Stomach (tissue), 9 donors: Measurements from ENCODE around the gene CUEDC2. TPM values are rescaled to one million over a fixed set of nuclear protein-coding genes. Genes with fewer than 3 reads are reported as not detected.

Source experiments
- DNase-seq, 2 donors: peaks; one replicate each; pipeline versions ENCODE4 v3.0.0 to v3.0.0-alpha.2; 2013 to 2019
- H3K27ac ChIP-seq, 5 donors: fragments of 200-600 bp in 4 of 5; sonication (generic) in 4 of 5; one replicate each; pipeline ENCODE4 v1.5.1; 2013 to 2019; ENCODE audit warnings: mild to moderate bottlenecking in 1 of 5, moderate library complexity in 1 of 5
- H3K27me3 ChIP-seq, 3 donors: fragments of 200-600 bp; sonication (generic); one replicate each; pipeline ENCODE4 v1.5.1; 2017 to 2019; ENCODE audit warnings: mixed run types in 1 of 3
- H3K36me3 ChIP-seq, 4 donors: fragments of 200-600 bp; sonication (generic); 1 replicate in 3 of 4; 2 replicates in 1 of 4; pipeline ENCODE4 v1.5.1; 2016 to 2019
- H3K4me1 ChIP-seq, 4 donors: fragments of 200-600 bp; sonication (generic); one replicate each; pipeline ENCODE4 v1.5.1; 2016 to 2019
- H3K4me3 ChIP-seq, 4 donors: fragments of 200-600 bp; sonication (generic) in 3 of 4; one replicate each; pipeline ENCODE4 v1.5.1; 2016 to 2019; ENCODE audit warnings: mild to moderate bottlenecking in 1 of 4
- H3K9me3 ChIP-seq, 4 donors: fragments of 200-600 bp; sonication (generic); one replicate each; pipeline ENCODE4 v1.5.1; 2016 to 2019
- CTCF ChIP-seq, 7 experiments: fragments of 450-650 bp in 4 of 7; fragments of 200-600 bp in 3 of 7; sonication (generic) in 3 of 7; IDR thresholded peaks; one replicate each; pipeline ENCODE4 v1.5.1; 2016 to 2019; ENCODE audit warnings: antibody characterized with exemption in 7 of 7, control low read depth in 2 of 7, mild to moderate bottlenecking in 1 of 7
- EP300 ChIP-seq: sonication (generic); formaldehyde crosslinking; IDR thresholded peaks from one replicate; pipeline ENCODE4 v1.6.1; 2017; ENCODE audit warnings: antibody characterized with exemption
- POLR2A ChIP-seq, 4 donors: fragments of 450-650 bp; IDR thresholded peaks; one replicate each; pipeline ENCODE4 v1.6.1; 2016; ENCODE audit warnings: antibody characterized with exemption in 4 of 4, control low read depth in 2 of 4, mild to moderate bottlenecking in 1 of 4, moderate library complexity in 1 of 4
- POLR2AphosphoS5 ChIP-seq, 3 donors: sonication (generic); formaldehyde crosslinking; IDR thresholded peaks; one replicate each; pipeline ENCODE4 v1.6.1; 2016; ENCODE audit warnings: antibody characterized with exemption in 3 of 3
- WGBS, 5 donors: extraction: QIAGEN DNeasy Blood & Tissue Kit in 3 of 5; methylation state at CpG; one replicate each; pipeline versions ENCODE4 v1.1.5 to v1.1.7; 2013 to 2018; 5-methylcytosine and 5-hydroxymethylcytosine counted together
- intact Hi-C: fragments of 100-400 bp; cut with DNase I; formaldehyde crosslinking; loops from one replicate; pipeline ENCODE4 v1.15.1; 2023; ENCODE audit warnings: low total_unique reads
- polyA plus RNA-seq, 3 donors: library from polyadenylated mRNA; stranded (reverse); fragments of 200-250 nt; gene quantifications; one replicate each; pipeline ENCODE4 v1.2.3, GENCODE V29; 2013
- small RNA-seq, 4 donors: library from RNA; depleted of rRNA; stranded (forward); fragments of <200 nt; gene quantifications; one replicate each; pipeline ENCODE3, GENCODE V24; 2016
- total RNA-seq, 5 donors: library from RNA; depleted of rRNA; stranded (reverse); fragments of >200 nt; gene quantifications; one replicate each; pipeline versions ENCODE4 v1.1.0 to v1.2.3, GENCODE V29; 2014 to 2016
- donor health status: healthy with polysubstance abuse.
- donor health status: Bipolar disorder and iron deficiency.
- donor health status: healthy.

CUEDC2 gene
- total and polyA plus RNA-seq, 8 donors = 15.9 to 145 (median 41.2) TPM

DNA sequence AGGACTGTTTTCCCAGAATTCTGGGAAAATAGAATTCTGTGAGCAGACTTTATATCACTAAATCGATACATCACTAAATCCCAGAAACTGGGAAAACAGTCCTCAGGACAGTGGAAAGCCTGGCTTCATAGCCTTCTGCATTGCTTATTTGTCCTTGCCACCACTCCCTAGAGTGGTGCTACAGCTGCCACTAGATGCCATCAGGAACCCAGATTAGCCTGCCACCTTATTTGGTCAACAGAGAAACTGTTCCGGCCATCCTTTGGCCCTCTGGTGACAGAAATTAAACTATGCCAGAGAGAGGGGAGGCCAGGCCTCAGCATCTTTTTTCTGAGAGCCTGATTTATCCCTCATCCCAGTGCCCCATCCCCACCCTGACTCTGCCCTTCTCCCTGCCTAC, 56.5 kb downstream of the CUEDC2 start:
- DNase-seq = no peak

GRCh38 chr10:102375250-102375649, 57.1 kb downstream of the CUEDC2 start:
- H3K27me3 ChIP-seq = no peaks in the 10 kb centered on the region
- no peak for DNase-seq
- intact Hi-C loops = no loop called here
- no peak overlapping the region for H3K27ac ChIP-seq
- no peaks in the 10 kb centered on the region for H3K9me3 ChIP-seq
- H3K4me1 ChIP-seq = no peaks in the 10 kb centered on the region
- no peak overlapping the region for H3K4me3 ChIP-seq
- 85 to 93% (median 92%) methylated on average over 7 of the region's 7 CpGs for WGBS, 5 donors
- peaks cover 77 to 100% (median 100%) of the 10 kb centered on the region in 4 donors for H3K36me3 ChIP-seq
- no peak for TF ChIP-seq POLR2A (IDR thresholded peaks at IDR 0.05)
- TF ChIP-seq POLR2AphosphoS5 (IDR thresholded peaks at IDR 0.05) = no peak
- no peak for TF ChIP-seq EP300
- TF ChIP-seq CTCF (IDR thresholded peaks at IDR 0.05) = no peak

More for the DNA sequence above, 56.5 kb downstream of the CUEDC2 start:
- no peak overlapping the region for H3K27ac ChIP-seq
- no peaks in the 10 kb centered on the region for H3K9me3 ChIP-seq
- TF ChIP-seq POLR2AphosphoS5 (IDR thresholded peaks at IDR 0.05) (no peak), CTCF (IDR thresholded peaks at IDR 0.05) (no peak), EP300 (no peak), POLR2A (IDR thresholded peaks at IDR 0.05) (no peak)
- intact Hi-C loops = no loop called here
- no peak overlapping the region for H3K4me3 ChIP-seq
- peaks cover 77 to 100% (median 100%) of the 10 kb centered on the region in 4 donors for H3K36me3 ChIP-seq
- no peaks in the 10 kb centered on the region for H3K4me1 ChIP-seq
- no peaks in the 10 kb centered on the region for H3K27me3 ChIP-seq
- WGBS, 5 donors = 75 to 90% (median 87%) methylated on average over 2 of the region's 2 CpGs

Small RNAs within 50 kb of the gene (small RNA-seq; reads per million reads assigned to genes)
- gene MIR146B = 831 to 6,846 (median 4,766) reads per million in 4 donors

Other genes starting within 250 kb of the CUEDC2 start
- not detected for gene ELOVL3, start 206.3 kb downstream of the CUEDC2 start, total RNA-seq
- under 1 TPM in 2 of 3 donors, not detected in 1; 0.20 to 0.31 TPM for gene ELOVL3, start 206.3 kb downstream of the CUEDC2 start, polyA plus RNA-seq
- not detected for gene PITX3, start 191.1 kb downstream of the CUEDC2 start, total RNA-seq
- gene PITX3, start 191.1 kb downstream of the CUEDC2 start, polyA plus RNA-seq = not detected
- 10 to 100 TPM; 21.7 to 47.3 (median 35.8) TPM for gene GBF1, start 187.0 kb downstream of the CUEDC2 start, total RNA-seq
- gene GBF1, start 187.0 kb downstream of the CUEDC2 start, polyA plus RNA-seq = 1 to 10 TPM; 5.7 to 8.0 (median 7.9) TPM
- gene NFKB2, start 36.9 kb downstream of the CUEDC2 start, total RNA-seq = 10 to 100 TPM in 4 of 5 donors, 1 to 10 TPM in 1; 9.7 to 84.0 (median 26.7) TPM
- gene NFKB2, start 36.9 kb downstream of the CUEDC2 start, polyA plus RNA-seq = 10 to 100 TPM; 19.2 to 25.6 (median 20.0) TPM
- 10 to 100 TPM; 24.5 to 74.7 (median 24.6) TPM for gene PSD, start 13.8 kb downstream of the CUEDC2 start, total RNA-seq
- gene PSD, start 13.8 kb downstream of the CUEDC2 start, polyA plus RNA-seq = 10 to 100 TPM in 1 of 3 donors, 1 to 10 TPM in 2; 2.2 to 10.4 (median 2.3) TPM
- gene FBXL15, start 11.7 kb downstream of the CUEDC2 start, total RNA-seq = 100 to 1,000 TPM in 1 of 5 donors, 10 to 100 TPM in 2, 1 to 10 TPM in 2; 3.5 to 315 (median 15.6) TPM
- 10 to 100 TPM; 19.2 to 21.4 (median 20.4) TPM for gene FBXL15, start 11.7 kb downstream of the CUEDC2 start, polyA plus RNA-seq
- gene C10orf95, start 19.0 kb upstream of the CUEDC2 start, total RNA-seq = 1 to 10 TPM in 1 of 5 donors, not detected in 4; 8.0 TPM
- gene C10orf95, start 19.0 kb upstream of the CUEDC2 start, polyA plus RNA-seq = under 1 TPM; 0.46 to 0.62 (median 0.53) TPM
- gene ACTR1A, start 70.1 kb upstream of the CUEDC2 start, total RNA-seq = 100 to 1,000 TPM in 1 of 5 donors, 10 to 100 TPM in 4; 46.9 to 277 (median 64.3) TPM
- 10 to 100 TPM; 41.5 to 60.7 (median 43.9) TPM for gene ACTR1A, start 70.1 kb upstream of the CUEDC2 start, polyA plus RNA-seq
- gene SUFU, start 71.4 kb upstream of the CUEDC2 start, total RNA-seq = 10 to 100 TPM in 2 of 5 donors, 1 to 10 TPM in 2, under 1 TPM in 1; 0.29 to 26.3 (median 5.4) TPM
- gene SUFU, start 71.4 kb upstream of the CUEDC2 start, polyA plus RNA-seq = 1 to 10 TPM; 2.9 to 4.1 (median 3.2) TPM
- gene TRIM8, start 211.9 kb upstream of the CUEDC2 start, total RNA-seq = 100 to 1,000 TPM in 3 of 5 donors, 10 to 100 TPM in 2; 40.0 to 253 (median 149) TPM
- 10 to 100 TPM; 45.6 to 83.2 (median 68.4) TPM for gene TRIM8, start 211.9 kb upstream of the CUEDC2 start, polyA plus RNA-seq